ENCODE results near the gene GASK1A.
"Not testable (repeated sequence)": the region's sequence is repeated elsewhere in the genome, so short reads cannot be mapped to it uniquely, and the experiment has no call there.

GASK1A gene

DNA sequence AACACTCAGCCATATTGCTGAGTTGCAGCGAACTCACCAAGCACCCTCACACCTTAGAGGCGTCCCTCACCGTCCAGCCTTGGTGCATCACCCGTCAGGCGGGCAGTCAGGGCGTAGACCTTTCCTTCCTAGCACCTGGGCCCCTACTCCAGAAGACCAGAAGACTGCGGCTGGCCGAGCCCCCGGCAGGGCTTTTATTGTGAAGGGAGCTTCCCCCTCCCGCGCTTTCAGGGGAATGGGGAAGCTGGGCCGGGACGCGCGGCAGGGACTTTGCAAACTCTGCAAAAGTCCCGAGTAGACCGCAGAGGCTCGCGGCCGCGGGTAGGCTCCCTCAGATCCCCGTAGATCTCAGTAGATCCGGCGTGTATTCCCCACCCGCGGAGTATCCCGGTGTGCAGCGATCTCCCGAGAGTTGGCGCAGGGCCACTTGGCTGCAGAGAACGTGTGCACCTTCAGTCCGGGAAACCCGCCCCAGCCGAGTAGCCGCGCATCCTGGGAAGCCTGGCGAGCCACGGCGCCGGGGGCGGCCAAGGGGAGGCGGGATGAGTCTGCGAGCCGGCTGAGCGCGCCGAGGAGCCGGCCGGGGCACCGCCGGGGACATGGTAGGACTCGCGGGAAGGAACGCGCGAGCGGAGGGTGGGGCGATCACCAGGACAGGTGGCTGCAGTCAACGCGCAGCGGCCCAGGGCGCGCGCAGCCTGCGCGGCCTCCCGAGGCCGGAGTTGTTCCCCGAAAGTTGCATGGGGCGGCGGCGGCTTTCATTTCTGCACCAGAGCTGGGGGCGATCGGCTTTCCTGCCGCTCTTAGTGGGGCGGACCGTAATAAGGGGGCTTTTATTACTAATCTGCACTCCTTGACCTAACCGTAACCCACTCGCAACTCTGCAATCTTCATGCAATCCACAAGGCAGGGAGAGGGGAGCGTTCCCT, at the start of gene GASK1A:
TSS of gene GASK1A (plus strand) at position 268 of the 929 bp plus-strand sequence. CDS start at position 600, 332 bp downstream.
- DNase-seq (ENCODE audit: low read depth in 3 of 3, low spot score in 1 of 3), result peak in 1 of 3 donors; percentile 11

DNA sequence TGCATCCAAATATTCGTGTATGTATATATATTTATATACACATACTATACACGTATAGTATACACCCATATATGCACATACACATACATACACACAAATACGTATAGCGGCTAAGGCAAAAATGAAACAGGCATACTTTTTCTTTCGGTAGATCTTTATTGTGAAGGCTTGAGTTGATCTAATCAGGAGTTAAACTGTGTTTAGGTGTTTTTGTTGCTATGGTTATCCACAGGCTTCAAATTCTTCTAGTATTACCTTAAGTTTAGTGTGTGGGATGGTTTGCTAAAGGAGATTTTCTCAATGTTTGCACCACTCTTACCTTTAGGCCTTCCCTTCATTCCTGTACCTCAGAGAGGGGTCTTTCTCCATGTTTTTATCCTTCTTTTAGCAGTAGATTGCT, 45.0 kb upstream of the GASK1A start:
- no peak for DNase-seq (ENCODE audit: low read depth in 3 of 3, low spot score in 1 of 3)

DNA sequence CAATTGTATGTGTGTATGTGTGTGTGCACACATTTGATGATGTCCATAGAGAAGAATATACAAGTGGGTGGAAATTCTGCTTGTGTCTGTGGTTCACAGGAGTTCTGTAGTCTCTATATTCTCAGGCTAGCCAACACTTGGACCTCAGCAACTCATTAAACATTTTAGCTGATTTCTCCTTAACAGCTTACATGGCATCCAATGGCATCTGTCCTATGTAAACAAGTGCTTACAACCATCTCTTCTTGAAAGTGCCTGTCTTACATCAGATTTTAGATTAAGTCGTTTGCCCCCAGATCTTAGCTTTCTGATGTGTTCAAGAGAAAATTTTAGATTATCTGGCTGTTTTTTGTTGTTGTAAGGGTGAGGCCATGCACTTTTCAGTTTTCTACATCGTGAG, 44.2 kb upstream of the GASK1A start:
- no peak for DNase-seq (ENCODE audit: low read depth in 3 of 3, low spot score in 1 of 3)

DNA sequence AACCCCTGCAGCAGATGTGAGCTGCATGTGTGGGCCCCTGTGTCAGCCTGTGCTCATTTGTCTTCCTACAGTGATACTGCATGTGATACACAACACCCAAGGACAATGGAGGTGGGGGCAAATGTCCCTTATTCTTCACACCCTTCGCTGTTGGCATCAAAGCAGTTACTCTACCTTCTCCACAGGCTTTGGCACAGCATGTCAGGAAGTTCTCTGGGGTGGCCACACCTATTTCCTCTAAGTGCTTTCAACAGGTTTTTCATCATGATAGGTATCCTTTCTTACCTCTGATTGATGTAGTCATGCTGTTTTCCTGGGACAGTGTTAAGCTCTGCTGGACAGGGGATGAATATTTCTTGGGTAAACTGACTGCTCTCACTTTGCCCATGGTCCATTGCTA, 43.6 kb upstream of the GASK1A start:
- no peak for DNase-seq (ENCODE audit: low read depth in 3 of 3, low spot score in 1 of 3)

DNA sequence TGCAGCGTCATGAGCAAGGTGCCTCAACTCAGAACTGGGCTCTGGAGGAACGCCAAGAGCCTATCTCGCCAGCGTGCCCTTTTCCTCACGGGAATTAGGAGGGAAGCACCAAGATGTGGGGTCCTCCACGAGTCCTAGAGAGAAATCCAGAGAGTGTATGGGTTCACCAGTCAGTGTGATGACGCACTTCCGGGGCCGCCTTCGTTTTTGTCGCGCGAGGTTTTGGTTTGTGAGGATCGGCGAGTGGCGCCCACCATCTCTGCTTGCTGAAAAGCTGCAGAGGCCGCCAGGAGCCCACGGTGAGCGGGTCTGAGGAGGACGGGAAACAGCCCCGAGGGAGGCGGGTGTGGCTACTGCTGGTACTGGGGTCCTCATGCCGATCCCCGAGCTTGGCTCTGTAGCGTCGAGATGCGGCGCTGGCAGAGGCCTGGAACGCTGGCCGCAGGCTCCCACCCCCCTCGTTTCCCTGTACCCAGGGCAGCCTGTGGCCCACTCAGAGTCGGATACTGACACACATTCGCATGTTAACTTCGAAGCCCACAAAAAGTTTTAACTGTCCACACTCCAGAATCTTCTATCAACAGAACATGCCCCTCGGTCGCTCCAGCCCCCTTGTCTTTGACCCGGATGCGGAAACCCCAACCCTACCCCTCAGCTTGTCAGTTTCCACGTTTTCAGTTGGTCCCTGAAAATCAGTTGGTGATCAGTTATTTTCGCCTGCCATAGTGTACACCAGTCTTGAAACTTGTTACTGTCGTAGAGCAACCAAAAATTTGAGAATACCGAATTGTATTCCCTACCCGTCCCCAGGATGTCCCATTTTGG, 42.7 kb upstream of the GASK1A start:
- no peak for DNase-seq (ENCODE audit: low read depth in 3 of 3, low spot score in 1 of 3)

DNA sequence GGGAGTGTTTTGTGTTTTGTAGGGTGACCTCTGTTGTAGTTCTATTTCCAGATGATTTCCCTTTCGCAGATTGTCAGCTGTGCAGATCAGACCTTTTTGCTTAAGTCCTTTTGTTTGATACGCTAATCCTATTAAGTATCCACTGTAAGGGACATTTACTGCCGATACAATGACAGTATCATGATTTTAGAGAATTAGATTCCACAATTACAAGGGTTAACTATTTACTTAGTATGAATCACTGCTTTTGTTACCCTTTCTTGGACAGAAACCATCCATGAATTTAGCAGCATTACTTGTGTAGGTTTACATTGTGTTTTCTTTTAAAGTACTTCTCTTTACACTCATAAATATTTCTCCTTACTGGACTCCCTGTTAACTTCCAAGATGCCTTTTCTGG, 41.8 kb upstream of the GASK1A start:
- DNase-seq (ENCODE audit: low read depth in 3 of 3, low spot score in 1 of 3), result no peak

DNA sequence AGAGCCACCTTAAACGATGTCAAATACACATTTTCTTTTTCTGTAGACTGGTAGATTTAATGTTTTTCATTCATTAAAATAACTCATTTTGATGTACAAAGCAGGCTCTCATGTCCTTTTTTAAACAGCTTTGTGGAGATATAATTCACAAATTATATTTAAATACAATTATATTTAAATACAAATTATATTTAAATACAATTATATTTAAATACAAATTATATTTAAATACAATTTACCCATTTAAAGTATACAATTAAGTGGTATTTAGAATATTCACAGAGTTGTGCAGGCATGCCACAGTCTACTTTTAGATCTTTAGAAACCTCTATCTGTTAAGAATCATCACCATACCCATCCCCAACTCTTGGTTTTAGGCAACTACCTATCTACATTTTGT, 36.4 kb upstream of the GASK1A start:
- DNase-seq (ENCODE audit: low read depth in 3 of 3, low spot score in 1 of 3), result no peak

DNA sequence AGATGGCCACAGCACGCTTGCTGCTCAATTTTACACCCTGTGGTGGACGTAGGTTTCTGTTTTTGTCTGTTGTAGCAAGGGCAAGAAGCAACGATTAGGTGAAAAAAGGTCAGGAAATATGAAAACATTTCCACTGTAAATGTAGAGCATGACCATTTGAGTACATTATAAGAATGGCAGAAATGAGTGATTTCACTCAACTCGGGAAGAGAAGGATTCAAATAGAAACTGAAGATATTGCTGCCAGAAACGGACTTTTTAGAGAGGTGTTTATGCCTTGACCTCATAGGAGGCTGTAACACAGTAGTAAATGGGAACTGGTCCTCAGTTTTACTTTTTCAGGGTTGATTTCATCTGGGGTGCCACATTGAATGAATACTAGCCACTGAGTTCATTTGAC, 33.1 kb upstream of the GASK1A start:
- no peak for DNase-seq (ENCODE audit: low read depth in 3 of 3, low spot score in 1 of 3)

DNA sequence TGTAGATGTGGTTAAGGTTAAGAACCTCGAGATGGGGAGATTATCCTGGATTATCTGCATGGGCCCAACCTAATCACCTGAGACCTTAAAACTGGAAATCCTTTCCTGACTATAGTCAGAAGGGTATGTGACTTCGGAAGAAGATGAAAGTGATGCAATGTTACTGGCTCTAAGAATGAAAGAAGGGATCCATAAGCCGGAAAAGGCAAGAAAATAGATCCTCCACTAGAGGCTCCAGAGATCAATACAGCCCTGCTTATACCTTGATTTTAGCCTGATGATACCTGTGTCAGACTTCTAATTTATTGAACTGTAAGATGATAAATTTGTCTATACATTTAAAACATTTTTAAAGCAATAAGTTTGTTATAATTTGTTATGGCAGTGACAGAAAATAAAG, 21.5 kb upstream of the GASK1A start:
- DNase-seq (ENCODE audit: low read depth in 3 of 3, low spot score in 1 of 3), result no peak

DNA sequence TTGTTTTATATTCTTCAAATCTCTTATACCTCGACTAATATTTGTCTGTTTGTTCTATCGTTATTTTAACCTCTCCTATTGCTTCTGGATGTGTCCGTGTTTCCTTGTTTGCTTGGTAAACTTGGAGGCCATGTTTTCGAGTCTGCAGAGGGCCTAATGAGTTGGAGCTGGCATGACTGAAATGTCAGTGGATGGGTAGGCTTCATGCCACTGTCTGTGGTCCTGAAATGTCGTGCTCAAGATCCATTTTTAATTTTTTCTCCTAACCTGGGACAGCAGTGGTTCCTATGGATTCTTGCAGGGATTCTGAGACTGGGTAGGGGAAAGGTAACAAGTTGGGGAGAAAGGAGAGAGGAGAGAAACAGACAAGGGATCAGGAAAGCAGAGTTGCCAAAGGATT, 18.8 kb upstream of the GASK1A start:
- DNase-seq (ENCODE audit: low read depth in 3 of 3, low spot score in 1 of 3), result no peak

DNA sequence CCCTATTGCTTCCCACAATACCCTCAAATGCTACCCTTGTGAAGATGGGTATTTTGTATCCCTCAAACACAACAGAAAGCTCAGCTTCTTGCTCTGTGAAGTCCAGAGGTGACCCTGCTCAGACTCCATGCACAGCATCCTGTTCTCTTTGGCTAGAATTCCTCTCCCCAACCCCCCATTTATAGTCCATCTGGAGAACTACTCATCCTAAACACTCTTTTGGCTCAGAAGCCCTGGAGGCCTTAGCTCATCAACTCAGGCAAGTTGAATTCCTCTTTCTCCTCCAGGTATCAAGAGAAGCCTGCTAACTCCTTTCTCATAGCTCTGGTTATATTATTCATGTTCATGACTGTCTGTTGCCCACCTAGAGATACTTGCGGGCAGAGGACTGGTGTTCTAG, 18.3 kb upstream of the GASK1A start:
- no peak for DNase-seq (ENCODE audit: low read depth in 3 of 3, low spot score in 1 of 3)

DNA sequence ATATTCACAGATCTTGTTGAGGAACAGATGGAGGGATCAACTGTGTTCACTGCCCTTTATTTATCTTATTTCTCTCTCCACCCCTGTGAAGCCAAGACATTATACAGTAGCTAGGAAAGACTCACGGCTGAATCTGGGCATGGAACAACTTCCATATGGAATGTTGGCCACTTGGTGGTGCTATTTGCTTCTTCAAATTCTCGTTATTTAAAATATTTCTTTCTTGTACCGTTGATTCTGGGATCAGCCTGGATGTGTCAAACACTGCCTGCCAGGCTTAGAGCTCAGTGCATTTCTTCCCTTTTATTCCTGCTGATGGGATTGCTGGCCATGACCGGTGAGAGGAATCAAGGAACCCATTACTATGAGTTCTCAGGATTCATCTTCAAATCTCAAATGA, 17.5 kb upstream of the GASK1A start:
- no peak for DNase-seq (ENCODE audit: low read depth in 3 of 3, low spot score in 1 of 3)

DNA sequence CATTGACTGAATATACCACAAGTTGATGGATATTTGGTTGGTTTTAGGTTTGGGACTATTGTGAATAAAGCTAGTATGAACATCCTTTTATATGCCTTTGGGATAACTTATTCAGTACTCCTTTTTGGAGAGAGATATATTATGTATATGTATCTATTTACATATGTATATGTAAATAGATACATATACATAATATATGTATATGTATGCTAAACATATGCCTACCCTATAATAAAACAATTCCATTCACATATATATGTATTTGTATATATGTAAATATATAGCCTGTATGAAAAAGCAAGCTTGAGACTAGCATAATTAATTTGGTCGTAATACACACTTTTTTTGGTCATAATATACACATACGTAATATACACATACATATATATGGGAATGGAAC, 15.8 kb upstream of the GASK1A start:
- no peak for DNase-seq (ENCODE audit: low read depth in 3 of 3, low spot score in 1 of 3)

DNA sequence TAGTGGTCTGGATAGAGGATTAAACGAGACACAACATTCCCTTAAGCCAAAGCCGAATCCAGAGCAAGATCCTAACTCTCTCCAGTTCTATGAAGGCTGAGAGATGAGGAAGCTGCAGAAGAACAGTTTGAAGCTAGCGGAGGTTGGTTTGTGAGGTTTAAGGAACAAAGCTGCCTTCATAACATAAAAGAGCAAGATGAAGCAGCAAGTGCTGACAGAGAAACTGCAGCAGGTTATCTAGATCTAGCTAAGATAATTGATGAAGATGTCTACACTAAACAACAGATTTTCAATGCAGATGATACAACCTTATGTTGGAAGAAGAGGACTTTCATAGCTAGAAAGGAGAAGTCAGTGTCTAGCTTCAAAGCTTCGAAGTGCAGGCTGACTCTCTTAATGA, 14.8 kb upstream of the GASK1A start:
- DNase-seq (ENCODE audit: low read depth in 3 of 3, low spot score in 1 of 3), result no peak

DNA sequence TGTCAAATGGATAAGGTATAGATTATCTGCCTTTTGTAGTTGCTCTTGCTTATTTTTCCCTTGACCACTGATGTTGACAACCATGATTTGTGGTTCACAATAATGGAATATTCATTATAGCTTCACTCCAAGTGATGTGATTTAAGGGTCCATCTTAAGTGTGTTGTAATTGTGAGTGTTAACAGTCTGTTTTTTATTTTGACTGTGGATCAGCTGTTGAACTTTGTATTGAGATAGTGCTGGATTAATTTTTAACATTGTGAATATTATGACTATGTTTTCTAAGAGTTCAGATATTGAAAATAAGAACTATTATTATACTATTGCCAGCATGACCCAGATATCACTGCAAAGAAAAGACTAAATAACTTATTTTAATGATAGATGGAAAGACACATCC, 8.6 kb upstream of the GASK1A start:
- no peak for DNase-seq (ENCODE audit: low read depth in 3 of 3, low spot score in 1 of 3)

DNA sequence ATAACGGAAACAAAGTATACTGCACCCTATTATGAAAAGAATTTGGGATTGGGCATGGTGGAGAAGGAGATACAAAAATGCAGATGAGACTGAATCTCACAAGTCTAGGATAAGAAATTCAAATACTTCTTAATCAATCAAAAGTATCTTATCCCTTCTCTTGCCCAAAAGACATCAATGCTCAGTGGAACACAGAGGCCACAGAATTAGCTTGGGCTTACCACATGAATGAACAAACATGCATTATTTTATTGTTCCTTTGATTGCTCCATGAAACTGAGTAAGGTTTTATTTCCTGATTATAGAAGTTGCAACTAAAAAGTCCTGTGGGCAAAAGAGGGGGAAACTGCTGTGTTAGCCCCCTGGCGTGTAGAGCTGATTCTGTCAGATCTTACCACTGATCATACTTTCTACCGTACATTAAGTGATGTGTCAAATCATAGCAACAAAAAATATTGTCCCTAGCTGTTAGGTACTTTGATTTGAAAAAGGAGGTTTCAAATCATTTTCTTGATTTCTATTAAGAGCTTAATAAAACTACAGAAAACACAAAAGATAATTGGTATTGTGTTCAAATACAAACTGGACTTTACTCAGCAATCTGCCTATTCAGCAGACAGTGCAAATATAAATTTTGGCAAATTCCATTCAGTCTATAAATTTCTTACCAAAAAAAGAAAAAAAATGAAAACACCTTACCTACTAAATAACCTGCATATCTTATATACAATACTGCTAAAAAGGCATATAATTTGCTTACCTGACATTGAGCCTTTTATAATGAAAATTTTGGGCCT, 7.9 kb upstream of the GASK1A start:
- DNase-seq (ENCODE audit: low read depth in 3 of 3, low spot score in 1 of 3), result no peak

DNA sequence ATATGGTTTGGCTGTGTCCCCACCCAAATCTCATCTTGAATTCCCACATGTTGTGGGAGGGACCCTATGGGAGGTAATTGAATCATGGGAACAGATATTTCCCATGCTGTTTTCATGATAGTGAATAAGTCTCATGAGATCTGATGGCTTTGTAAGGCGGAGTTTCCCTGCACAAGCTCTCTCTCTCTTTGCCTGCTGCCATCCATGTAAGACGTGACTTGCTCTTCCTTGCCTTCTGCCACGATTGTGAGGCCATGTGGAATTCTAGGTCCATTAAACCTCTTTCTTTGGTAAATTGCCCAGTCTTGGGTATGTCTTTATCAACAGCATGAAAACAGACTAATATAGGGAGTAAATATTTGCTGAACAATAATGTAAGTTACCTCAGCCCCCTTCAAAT, 4.2 kb upstream of the GASK1A start:
- not testable (repeated sequence) for DNase-seq (ENCODE audit: low read depth in 3 of 3, low spot score in 1 of 3)

DNA sequence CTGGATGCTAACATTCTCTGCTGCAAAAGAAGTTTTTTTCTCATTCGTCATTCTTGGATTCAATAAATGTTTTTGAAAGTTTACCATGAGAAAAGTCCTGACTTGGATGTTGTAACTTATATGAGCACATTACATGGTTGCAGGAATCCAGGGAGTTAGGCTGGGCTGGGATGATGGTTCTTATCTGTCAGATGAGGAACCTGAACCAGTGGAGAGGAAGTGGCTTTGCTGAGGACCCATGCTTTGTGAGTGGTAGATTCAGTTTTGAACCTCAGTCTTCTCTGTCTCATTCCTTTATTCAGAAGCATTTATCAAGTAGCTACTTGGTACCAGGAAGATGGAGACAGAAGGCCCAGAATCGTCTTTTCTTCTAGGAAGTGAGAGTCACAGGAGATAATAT, 3.7 kb upstream of the GASK1A start:
- DNase-seq (ENCODE audit: low read depth in 3 of 3, low spot score in 1 of 3), result no peak

DNA sequence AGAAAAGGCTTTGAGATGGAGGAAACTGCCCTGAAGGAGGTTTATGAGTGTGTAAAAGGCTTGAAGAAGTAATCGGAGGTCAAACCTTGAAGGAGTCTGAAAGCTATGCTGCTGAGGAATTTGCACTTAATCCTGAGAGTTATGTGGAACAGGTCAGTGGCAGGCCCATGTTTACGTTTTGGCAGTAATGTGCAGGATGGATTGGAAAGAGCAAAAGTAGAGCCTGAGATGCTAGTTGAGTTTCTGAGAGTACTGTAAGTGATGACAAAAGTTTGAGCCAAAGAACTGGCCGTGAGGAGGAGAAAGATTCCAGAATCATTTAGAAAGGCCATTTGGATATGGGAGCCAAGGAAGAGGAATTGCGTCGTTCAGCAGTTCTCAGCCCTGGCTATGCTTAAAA, 3.2 kb upstream of the GASK1A start:
- DNase-seq (ENCODE audit: low read depth in 3 of 3, low spot score in 1 of 3), result no peak

DNA sequence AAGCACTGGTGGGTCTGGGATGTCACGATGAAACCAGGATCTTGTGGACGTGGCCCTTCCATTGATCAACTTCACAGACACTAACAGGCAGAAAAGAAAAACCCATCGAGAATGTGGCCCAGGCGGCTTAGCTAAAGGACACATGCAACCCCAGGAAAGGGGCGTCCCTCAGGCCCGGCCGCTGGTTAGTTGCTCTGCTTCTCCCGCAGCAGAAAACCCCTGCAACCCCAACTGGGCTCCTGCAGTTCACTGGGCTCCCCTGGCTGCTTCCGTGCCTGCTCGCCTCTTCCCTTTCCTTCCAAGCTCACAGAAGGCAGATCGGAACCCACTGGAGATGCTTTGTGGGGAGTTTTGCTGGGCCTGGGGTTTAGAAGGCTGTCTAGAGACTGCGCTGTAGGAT, 1.1 kb downstream of the GASK1A start:
- no peak for DNase-seq (ENCODE audit: low read depth in 3 of 3, low spot score in 1 of 3)

DNA sequence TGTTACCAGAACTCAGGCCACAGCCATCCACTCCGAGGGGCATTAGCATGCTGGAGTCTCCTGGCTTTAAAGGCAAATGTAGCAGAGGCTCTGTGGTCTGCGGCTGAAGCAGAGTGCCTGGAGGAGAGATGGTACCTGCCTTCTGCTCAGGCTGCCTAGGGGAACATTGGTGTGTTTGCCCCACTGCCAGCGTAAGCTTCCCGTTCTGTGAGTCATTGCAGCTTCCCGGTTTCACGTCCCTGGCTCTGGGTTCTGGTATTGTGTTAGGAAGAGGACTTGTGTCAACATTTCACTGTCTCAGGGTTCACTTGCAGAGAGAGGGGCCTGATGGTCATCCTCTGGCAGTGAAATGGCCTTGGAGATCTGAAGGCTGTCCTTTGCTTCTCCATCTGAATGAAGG, 1.8 kb downstream of the GASK1A start:
- DNase-seq (ENCODE audit: low read depth in 3 of 3, low spot score in 1 of 3), result no peak
